ENCODE measurements around the gene ST6GALNAC6.

ST6GALNAC6 gene

DNA sequence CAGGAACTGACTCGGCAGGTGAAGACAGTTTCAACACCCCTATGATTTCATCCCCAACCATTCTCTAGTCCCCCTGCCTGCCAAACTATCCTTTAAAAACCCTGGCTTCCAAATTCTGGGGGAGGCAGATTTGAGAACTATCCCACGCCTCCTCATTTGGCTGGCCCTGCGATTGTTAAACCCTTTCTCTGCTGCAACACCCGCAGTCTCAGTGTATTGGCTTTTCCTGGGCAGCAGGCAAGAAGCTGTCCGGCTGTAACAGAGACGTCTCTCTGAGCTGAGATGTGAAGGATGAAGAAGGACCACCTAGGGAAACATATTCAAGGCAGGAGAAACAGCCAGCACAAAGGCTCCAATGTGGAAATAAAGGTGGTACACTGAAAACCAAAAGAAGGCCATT lies 6.6 kb downstream of the ST6GALNAC6 start:
- DNase-seq (ENCODE audit: low read depth): no peak
- TF ChIP-seq, protein P1, sequence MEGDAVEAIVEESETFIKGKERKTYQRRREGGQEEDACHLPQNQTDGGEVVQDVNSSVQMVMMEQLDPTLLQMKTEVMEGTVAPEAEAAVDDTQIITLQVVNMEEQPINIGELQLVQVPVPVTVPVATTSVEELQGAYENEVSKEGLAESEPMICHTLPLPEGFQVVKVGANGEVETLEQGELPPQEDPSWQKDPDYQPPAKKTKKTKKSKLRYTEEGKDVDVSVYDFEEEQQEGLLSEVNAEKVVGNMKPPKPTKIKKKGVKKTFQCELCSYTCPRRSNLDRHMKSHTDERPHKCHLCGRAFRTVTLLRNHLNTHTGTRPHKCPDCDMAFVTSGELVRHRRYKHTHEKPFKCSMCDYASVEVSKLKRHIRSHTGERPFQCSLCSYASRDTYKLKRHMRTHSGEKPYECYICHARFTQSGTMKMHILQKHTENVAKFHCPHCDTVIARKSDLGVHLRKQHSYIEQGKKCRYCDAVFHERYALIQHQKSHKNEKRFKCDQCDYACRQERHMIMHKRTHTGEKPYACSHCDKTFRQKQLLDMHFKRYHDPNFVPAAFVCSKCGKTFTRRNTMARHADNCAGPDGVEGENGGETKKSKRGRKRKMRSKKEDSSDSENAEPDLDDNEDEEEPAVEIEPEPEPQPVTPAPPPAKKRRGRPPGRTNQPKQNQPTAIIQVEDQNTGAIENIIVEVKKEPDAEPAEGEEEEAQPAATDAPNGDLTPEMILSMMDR (IDR thresholded peaks at IDR 0.05; ENCODE audit: low read length, missing control alignments): no peak
- no peak overlapping the region for H3K4me3 ChIP-seq (replicated peaks; ENCODE audit: low read depth, low read length)

GRCh38 chr9:127890053-127890452 lies 9.3 kb downstream of the ST6GALNAC6 start:
- no peak overlapping the region for H3K4me3 ChIP-seq (replicated peaks; ENCODE audit: low read depth, low read length)
- DNase-seq (ENCODE audit: low read depth): no peak
- TF ChIP-seq, protein P1 (IDR thresholded peaks at IDR 0.05; ENCODE audit: low read length, missing control alignments): no peak

DNA sequence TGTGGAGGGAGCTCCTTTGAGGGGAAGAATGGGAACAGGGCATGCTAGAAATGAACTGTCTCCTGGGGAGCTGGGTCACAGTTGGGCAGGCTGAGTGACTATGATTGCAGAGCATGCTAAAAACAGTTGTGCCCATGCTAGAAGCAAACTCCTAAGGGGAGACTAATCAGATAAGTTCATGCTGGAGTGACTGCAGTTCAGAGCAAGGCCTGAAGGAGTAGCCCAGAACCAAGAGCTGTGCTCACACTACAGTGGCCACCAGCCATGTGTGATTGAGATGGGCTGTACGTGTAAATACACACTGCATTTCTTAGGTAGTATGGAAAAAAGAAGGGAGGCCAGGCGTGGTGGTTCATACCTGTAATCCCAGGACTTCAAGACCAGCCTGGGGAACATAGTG lies 11.6 kb downstream of the ST6GALNAC6 start:
- TF ChIP-seq, protein P1 (IDR thresholded peaks at IDR 0.05; ENCODE audit: low read length, missing control alignments): peak; percentile 22
- no peak overlapping the region for H3K4me3 ChIP-seq (replicated peaks; ENCODE audit: low read depth, low read length)
- no peak for DNase-seq (ENCODE audit: low read depth)

DNA sequence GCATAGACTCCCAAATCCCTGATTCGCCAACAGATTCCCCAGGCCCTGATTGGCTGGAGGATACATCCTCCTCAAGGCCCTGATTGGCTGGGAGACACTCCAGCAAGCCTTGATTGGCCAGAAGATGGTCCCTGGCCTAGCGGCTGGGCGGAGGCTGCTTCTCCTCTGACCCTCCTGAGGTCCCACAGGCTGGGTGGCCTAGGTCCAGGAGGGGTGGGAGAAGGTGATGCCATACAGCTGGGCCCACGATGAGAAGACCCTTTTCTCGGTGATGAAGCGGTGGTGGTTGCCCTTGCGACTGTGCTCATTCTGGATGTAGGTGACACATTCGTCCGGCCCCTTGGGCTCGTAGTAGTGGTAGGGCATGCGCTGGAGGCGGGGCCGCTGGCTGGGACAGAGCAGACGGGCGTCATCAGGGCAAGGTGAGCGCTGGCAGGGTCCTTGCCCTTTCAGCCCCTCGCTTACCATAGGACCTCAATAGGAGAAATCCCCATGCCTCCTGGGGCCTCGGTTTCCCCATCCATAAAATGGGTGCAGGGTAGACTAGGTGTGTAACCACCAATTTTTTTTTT lies 12.9 kb downstream of the ST6GALNAC6 start:
- TF ChIP-seq, protein P1 (IDR thresholded peaks at IDR 0.05; ENCODE audit: low read length, missing control alignments): no peak
- no peak overlapping the region for H3K4me3 ChIP-seq (replicated peaks; ENCODE audit: low read depth, low read length)
- DNase-seq (ENCODE audit: low read depth): no peak

- DNase-seq (ENCODE audit: low read depth): no peak
- no peak overlapping the region for H3K4me3 ChIP-seq (replicated peaks; ENCODE audit: low read depth, low read length)
- TF ChIP-seq, protein P1 (IDR thresholded peaks at IDR 0.05; ENCODE audit: low read length, missing control alignments): no peak
Observed at GRCh38 chr9:127885508-127886281, 13.7 kb downstream of the ST6GALNAC6 start.

GRCh38 chr9:127884976-127885490 lies 14.4 kb downstream of the ST6GALNAC6 start:
- DNase-seq (ENCODE audit: low read depth): no peak
- H3K4me3 ChIP-seq (replicated peaks; ENCODE audit: low read depth, low read length): no peak overlapping the region
- TF ChIP-seq, protein P1 (IDR thresholded peaks at IDR 0.05; ENCODE audit: low read length, missing control alignments): no peak
